NCI-H345 treated with DMSO at 0.1 percent for 48 hours (cell line): ENCODE measurements around the gene EML6.

ENCODE experiments used
- DNase-seq: peaks from one replicate; lab custom pipeline; 2025; ENCODE audit not compliant: unreplicated experiment; lab: John Stamatoyannopoulos, UW

EML6 gene

GRCh38 chr2:54750040-54750439, 26.6 kb downstream of the EML6 start:
- DNase-seq: no peak

GRCh38 chr2:54752439-54752838, 29.0 kb downstream of the EML6 start:
- DNase-seq: no peak

- DNase-seq: no peak
Measured at GRCh38 chr2:54755641-54756326, 32.3 kb downstream of the EML6 start.

- DNase-seq: no peak
Measured at GRCh38 chr2:54757500-54757899, 34.0 kb downstream of the EML6 start.

GRCh38 chr2:54758951-54759350, 35.5 kb downstream of the EML6 start:
- DNase-seq: no peak

- no peak for DNase-seq
Measured at GRCh38 chr2:54760310-54760709, 36.8 kb downstream of the EML6 start.

GRCh38 chr2:54763636-54764291, 40.3 kb downstream of the EML6 start:
- DNase-seq: no peak

- DNase-seq: no peak
Measured at GRCh38 chr2:54767921-54768320, 44.5 kb downstream of the EML6 start.

GRCh38 chr2:54768772-54769428, 45.4 kb downstream of the EML6 start:
- no peak for DNase-seq

- DNase-seq: no peak
Measured at GRCh38 chr2:54770211-54770610, 46.7 kb downstream of the EML6 start.

- no peak for DNase-seq
Measured at GRCh38 chr2:54770676-54771075, 47.2 kb downstream of the EML6 start.

- no peak for DNase-seq
Measured at GRCh38 chr2:54771166-54771885, 47.9 kb downstream of the EML6 start.

GRCh38 chr2:54772110-54772509, 48.6 kb downstream of the EML6 start:
- DNase-seq: no peak

GRCh38 chr2:54772531-54772930, 49.1 kb downstream of the EML6 start:
- DNase-seq: no peak

- DNase-seq: no peak
Measured at GRCh38 chr2:54773233-54773632, 49.8 kb downstream of the EML6 start.

GRCh38 chr2:54773838-54774237, 50.4 kb downstream of the EML6 start:
- DNase-seq: no peak

GRCh38 chr2:54775710-54776109, 52.2 kb downstream of the EML6 start:
- DNase-seq: no peak

GRCh38 chr2:54776494-54776893, 53.0 kb downstream of the EML6 start:
- DNase-seq: no peak

- DNase-seq: no peak
Measured at GRCh38 chr2:54783349-54783748, 59.9 kb downstream of the EML6 start.

- no peak for DNase-seq
Measured at GRCh38 chr2:54787270-54787669, 63.8 kb downstream of the EML6 start.

GRCh38 chr2:54787755-54788366, 64.4 kb downstream of the EML6 start:
- no peak for DNase-seq
